ENCODE results near the gene LEFTY1.
"Not testable (repeated sequence)": the region's sequence is repeated elsewhere in the genome, so short reads cannot be mapped to it uniquely, and the experiment has no call there.

The LEFTY1 gene

GRCh38 chr1:225845097-225845496, 43.8 kb downstream of the LEFTY1 start:
- Histone ChIP-seq H3K36me3 (ENCODE audit: insufficient read depth, low read length) (peaks cover 47% of the 10 kb centered on the region), H3K4me3 (ENCODE audit: low read length) (no peak overlapping the region), H3K9me3 (ENCODE audit: insufficient read depth, low read depth, low read length) (no peaks in the 10 kb centered on the region), H3K9ac (ENCODE audit: low read depth, low read length) (no peak overlapping the region), H3K4me1 (ENCODE audit: insufficient read depth, low read length) (no peaks in the 10 kb centered on the region), H3K27me3 (ENCODE audit: insufficient read depth, low read length) (no peaks in the 10 kb centered on the region), H3K27ac (ENCODE audit: low read depth, low read length) (no peak overlapping the region)
- 90% methylated on average over 13 of the region's 14 CpGs for WGBS

GRCh38 chr1:225844236-225845061, 44.5 kb downstream of the LEFTY1 start:
- 92% methylated on average over 18 of the region's 18 CpGs for WGBS
- H3K9ac ChIP-seq (ENCODE audit: low read depth, low read length) = no peak overlapping the region
- peaks cover 46% of the 10 kb centered on the region for H3K36me3 ChIP-seq (ENCODE audit: insufficient read depth, low read length)
- no peaks in the 10 kb centered on the region for H3K27me3 ChIP-seq (ENCODE audit: insufficient read depth, low read length)
- H3K27ac ChIP-seq (ENCODE audit: low read depth, low read length) = no peak overlapping the region
- no peak overlapping the region for H3K4me3 ChIP-seq (ENCODE audit: low read length)
- no peaks in the 10 kb centered on the region for H3K4me1 ChIP-seq (ENCODE audit: insufficient read depth, low read length)
- no peaks in the 10 kb centered on the region for H3K9me3 ChIP-seq (ENCODE audit: insufficient read depth, low read depth, low read length)

DNA sequence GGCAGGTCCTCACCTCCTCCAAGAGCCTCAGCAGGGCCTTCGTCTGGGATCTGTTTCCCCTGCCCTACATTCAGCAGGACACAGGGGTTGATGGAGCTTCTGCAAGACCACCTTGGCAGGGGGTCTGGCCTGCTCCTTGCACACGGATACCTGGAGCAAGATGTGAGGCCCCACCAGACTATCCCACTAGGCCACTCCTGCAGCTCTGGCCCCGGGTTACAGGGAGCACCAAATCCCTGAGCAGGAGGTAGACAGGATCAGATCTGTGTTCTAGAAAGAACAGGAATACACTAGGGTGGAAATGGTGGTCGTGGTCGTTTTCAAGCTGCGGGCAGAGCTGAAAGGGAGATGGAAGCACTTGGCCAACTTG, 45.5 kb downstream of the LEFTY1 start:
- 86% methylated on average over 6 of the region's 6 CpGs for WGBS
- H3K27ac ChIP-seq (ENCODE audit: low read depth, low read length) = no peak overlapping the region
- H3K27me3 ChIP-seq (ENCODE audit: insufficient read depth, low read length) = no peaks in the 10 kb centered on the region
- H3K4me3 ChIP-seq (ENCODE audit: low read length) = no peak overlapping the region
- no peaks in the 10 kb centered on the region for H3K4me1 ChIP-seq (ENCODE audit: insufficient read depth, low read length)
- peaks cover 47% of the 10 kb centered on the region for H3K36me3 ChIP-seq (ENCODE audit: insufficient read depth, low read length)
- H3K9me3 ChIP-seq (ENCODE audit: insufficient read depth, low read depth, low read length) = no peaks in the 10 kb centered on the region
- H3K9ac ChIP-seq (ENCODE audit: low read depth, low read length) = no peak overlapping the region

- peaks cover 43% of the 10 kb centered on the region for H3K36me3 ChIP-seq (ENCODE audit: insufficient read depth, low read length)
- H3K27me3 ChIP-seq (ENCODE audit: insufficient read depth, low read length) = no peaks in the 10 kb centered on the region
- no peaks in the 10 kb centered on the region for H3K9me3 ChIP-seq (ENCODE audit: insufficient read depth, low read depth, low read length)
- H3K9ac ChIP-seq (ENCODE audit: low read depth, low read length) = no peak overlapping the region
- WGBS = 93% methylated on average over 6 of the region's 6 CpGs
- H3K27ac ChIP-seq (ENCODE audit: low read depth, low read length) = no peak overlapping the region
- no peaks in the 10 kb centered on the region for H3K4me1 ChIP-seq (ENCODE audit: insufficient read depth, low read length)
- H3K4me3 ChIP-seq (ENCODE audit: low read length) = no peak overlapping the region
Observed at GRCh38 chr1:225842788-225843425, 46.0 kb downstream of the LEFTY1 start.

- Histone ChIP-seq H3K4me3 (ENCODE audit: low read length) (no peak overlapping the region), H3K27me3 (ENCODE audit: insufficient read depth, low read length) (no peaks in the 10 kb centered on the region), H3K27ac (ENCODE audit: low read depth, low read length) (no peak overlapping the region), H3K9me3 (ENCODE audit: insufficient read depth, low read depth, low read length) (no peaks in the 10 kb centered on the region), H3K4me1 (ENCODE audit: insufficient read depth, low read length) (no peaks in the 10 kb centered on the region), H3K36me3 (ENCODE audit: insufficient read depth, low read length) (peaks cover 38% of the 10 kb centered on the region), H3K9ac (ENCODE audit: low read depth, low read length) (no peak overlapping the region)
- 88% methylated on average over 12 of the region's 12 CpGs for WGBS
Observed at GRCh38 chr1:225842074-225842473, 46.9 kb downstream of the LEFTY1 start.

- no peak overlapping the region for H3K9ac ChIP-seq (ENCODE audit: low read depth, low read length)
- no peaks in the 10 kb centered on the region for H3K4me1 ChIP-seq (ENCODE audit: insufficient read depth, low read length)
- WGBS = 91% methylated on average over 4 of the region's 4 CpGs
- H3K4me3 ChIP-seq (ENCODE audit: low read length) = no peak overlapping the region
- H3K9me3 ChIP-seq (ENCODE audit: insufficient read depth, low read depth, low read length) = no peaks in the 10 kb centered on the region
- H3K27me3 ChIP-seq (ENCODE audit: insufficient read depth, low read length) = no peaks in the 10 kb centered on the region
- no peak overlapping the region for H3K27ac ChIP-seq (ENCODE audit: low read depth, low read length)
- H3K36me3 ChIP-seq (ENCODE audit: insufficient read depth, low read length) = peaks cover 30% of the 10 kb centered on the region
Observed at GRCh38 chr1:225840713-225841112, 48.2 kb downstream of the LEFTY1 start.

DNA sequence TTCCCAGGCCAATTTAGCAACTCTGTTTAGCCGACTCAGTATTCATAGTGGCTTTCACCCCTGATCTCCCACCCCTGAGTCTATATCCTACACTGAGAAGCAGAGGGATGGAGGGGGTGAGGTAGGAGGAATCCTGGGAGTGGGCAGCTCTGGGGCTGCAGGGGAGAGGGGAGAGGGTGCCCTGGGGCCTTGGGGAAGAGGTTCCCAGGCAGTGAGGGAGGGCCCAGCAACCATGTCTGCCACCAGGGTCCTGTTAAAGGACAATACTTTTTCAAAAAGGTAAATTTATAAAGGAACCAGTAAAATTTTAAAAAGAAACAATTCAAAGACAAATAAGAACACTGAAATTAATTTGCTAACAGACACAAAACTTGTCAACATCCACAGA, 48.7 kb downstream of the LEFTY1 start:
- Histone ChIP-seq H3K4me1 (ENCODE audit: insufficient read depth, low read length) (no peaks in the 10 kb centered on the region), H3K9ac (ENCODE audit: low read depth, low read length) (no peak overlapping the region), H3K27ac (ENCODE audit: low read depth, low read length) (no peak overlapping the region), H3K36me3 (ENCODE audit: insufficient read depth, low read length) (peaks cover 32% of the 10 kb centered on the region), H3K27me3 (ENCODE audit: insufficient read depth, low read length) (no peaks in the 10 kb centered on the region), H3K9me3 (ENCODE audit: insufficient read depth, low read depth, low read length) (no peaks in the 10 kb centered on the region), H3K4me3 (ENCODE audit: low read length) (no peak overlapping the region)
- 89% methylated on average over 1 of the region's 1 CpG for WGBS

DNA sequence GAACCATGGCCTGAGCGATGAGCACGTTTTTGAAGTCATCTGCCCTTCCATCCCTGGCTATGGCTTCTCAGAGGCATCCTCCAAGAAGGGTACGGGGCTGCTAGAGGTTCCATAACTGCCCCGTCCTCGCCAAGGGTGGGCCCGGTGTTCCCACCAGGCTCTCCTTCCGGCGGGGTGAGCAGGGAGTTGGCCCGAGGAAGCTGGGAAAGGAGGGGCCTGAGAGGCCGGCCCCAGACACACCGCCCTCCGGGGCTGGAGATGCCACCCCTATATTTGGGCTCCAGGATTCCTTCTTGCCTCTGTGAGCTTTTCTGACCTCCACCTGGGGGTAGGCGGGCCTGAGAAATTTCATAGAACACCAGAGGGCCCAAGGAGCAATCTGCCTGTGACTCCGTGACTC, 50.2 kb downstream of the LEFTY1 start:
- Histone ChIP-seq H3K27ac (ENCODE audit: low read depth, low read length) (no peak overlapping the region), H3K36me3 (ENCODE audit: insufficient read depth, low read length) (peaks cover 29% of the 10 kb centered on the region), H3K9ac (ENCODE audit: low read depth, low read length) (no peak overlapping the region), H3K4me1 (ENCODE audit: insufficient read depth, low read length) (no peaks in the 10 kb centered on the region), H3K4me3 (ENCODE audit: low read length) (no peak overlapping the region), H3K27me3 (ENCODE audit: insufficient read depth, low read length) (no peaks in the 10 kb centered on the region), H3K9me3 (ENCODE audit: insufficient read depth, low read depth, low read length) (no peaks in the 10 kb centered on the region)
- WGBS = 95% methylated on average over 14 of the region's 14 CpGs

DNA sequence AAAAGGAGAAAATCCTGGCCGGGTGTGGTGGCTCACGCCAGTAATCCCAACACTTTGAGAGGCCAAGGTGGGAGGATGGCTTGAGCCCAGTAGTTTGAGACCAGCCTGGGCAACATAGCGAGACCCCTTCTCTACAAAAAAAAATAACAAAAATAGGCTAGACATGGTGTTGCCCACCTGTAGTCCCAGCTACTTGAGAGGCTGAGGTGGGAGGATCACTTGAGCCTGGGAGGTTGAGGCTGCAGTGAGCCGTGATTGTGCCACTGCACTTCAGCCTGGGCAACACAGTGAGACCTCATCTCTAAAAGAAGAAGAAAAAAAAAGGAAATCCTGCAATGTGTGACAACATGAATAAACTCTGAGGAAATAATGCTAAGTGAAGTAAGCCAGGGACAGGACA, 52.6 kb downstream of the LEFTY1 start:
- H3K36me3 ChIP-seq (ENCODE audit: insufficient read depth, low read length) = peaks cover 50% of the 10 kb centered on the region
- WGBS = 93% methylated on average over 4 of the region's 4 CpGs
- not testable (repeated sequence) for H3K9ac ChIP-seq (ENCODE audit: low read depth, low read length); H3K9me3 ChIP-seq (ENCODE audit: insufficient read depth, low read depth, low read length); H3K27me3 ChIP-seq (ENCODE audit: insufficient read depth, low read length); H3K4me1 ChIP-seq (ENCODE audit: insufficient read depth, low read length); H3K27ac ChIP-seq (ENCODE audit: low read depth, low read length); H3K4me3 ChIP-seq (ENCODE audit: low read length)
